NCI-H510A treated with DMSO at 0.1 percent for 48 hours (cell line): ENCODE measurements around the gene SLU7.
"Not testable (repeated sequence)": the region's sequence is repeated elsewhere in the genome, so short reads cannot be mapped to it uniquely, and the experiment has no call there.

Source experiments
- DNase-seq: peaks from one replicate; lab custom pipeline; 2025; lab: John Stamatoyannopoulos, UW

Gene SLU7

GRCh38 chr5:160450164-160450932, 31.5 kb upstream of the SLU7 start:
- DNase-seq = no peak

- no peak for DNase-seq
Measured at GRCh38 chr5:160449458-160449857, 30.6 kb upstream of the SLU7 start.

GRCh38 chr5:160448886-160449285, 30.0 kb upstream of the SLU7 start:
- DNase-seq = no peak

- DNase-seq = no peak
Measured at GRCh38 chr5:160445751-160446150, 26.9 kb upstream of the SLU7 start.

GRCh38 chr5:160445132-160445531, 26.3 kb upstream of the SLU7 start:
- no peak for DNase-seq

- DNase-seq = no peak
Measured at GRCh38 chr5:160444407-160444806, 25.5 kb upstream of the SLU7 start.

- DNase-seq = no peak
Measured at GRCh38 chr5:160442824-160443431, 24.0 kb upstream of the SLU7 start.

GRCh38 chr5:160441311-160441781, 22.5 kb upstream of the SLU7 start:
- DNase-seq = no peak

GRCh38 chr5:160439205-160439600, 20.3 kb upstream of the SLU7 start:
- no peak for DNase-seq

- DNase-seq = peak; percentile 60
Measured at GRCh38 chr5:160438316-160439204, 19.7 kb upstream of the SLU7 start.

- no peak for DNase-seq
Measured at GRCh38 chr5:160437271-160437670, 18.4 kb upstream of the SLU7 start.

- DNase-seq = not testable (repeated sequence)
Measured at GRCh38 chr5:160436661-160437060, 17.8 kb upstream of the SLU7 start.

GRCh38 chr5:160436017-160436416, 17.1 kb upstream of the SLU7 start:
- no peak for DNase-seq

- DNase-seq = no peak
Measured at GRCh38 chr5:160435532-160435931, 16.7 kb upstream of the SLU7 start.

GRCh38 chr5:160434022-160434531, 15.2 kb upstream of the SLU7 start:
- DNase-seq = no peak

GRCh38 chr5:160432787-160433186, 13.9 kb upstream of the SLU7 start:
- DNase-seq = no peak

- no peak for DNase-seq
Measured at GRCh38 chr5:160432196-160432595, 13.3 kb upstream of the SLU7 start.

GRCh38 chr5:160427607-160428006, 8.7 kb upstream of the SLU7 start:
- no peak for DNase-seq

GRCh38 chr5:160423099-160423498, 4.2 kb upstream of the SLU7 start:
- DNase-seq = peak; percentile 52

- DNase-seq = peak; percentile 73
Measured at GRCh38 chr5:160421625-160422258, 2.9 kb upstream of the SLU7 start, which contains the start of gene PTTG1. Gene PTTG1, plus strand, starts transcription at chr5:160421855. Its CDS starts 458 bp downstream, at chr5:160422313.

GRCh38 chr5:160420331-160420610, 1.4 kb upstream of the SLU7 start:
- DNase-seq = no peak
